ENCODE measurements around the gene ZNF831. TPM values are rescaled to one million over a fixed set of nuclear protein-coding genes. Genes with fewer than 3 reads are reported as not detected.

Gene ZNF831
- total RNA-seq, 1 donor from 2014 or later: not detected

GRCh38 chr20:59157531-59157930, 6.1 kb upstream of the ZNF831 start:
- no peak for DNase-seq (ENCODE audit: low read depth)

GRCh38 chr20:59157961-59158541, 5.6 kb upstream of the ZNF831 start:
- no peak for DNase-seq (ENCODE audit: low read depth)

GRCh38 chr20:59158673-59159072, 4.9 kb upstream of the ZNF831 start:
- no peak for DNase-seq (ENCODE audit: low read depth)

- DNase-seq (ENCODE audit: low read depth): no peak
These were observed 4.5 kb upstream of the ZNF831 start for GRCh38 chr20:59159091-59159490.

- DNase-seq (ENCODE audit: low read depth): no peak
These were observed 3.9 kb upstream of the ZNF831 start for GRCh38 chr20:59159493-59160376.

GRCh38 chr20:59160389-59161115, 3.1 kb upstream of the ZNF831 start:
- no peak for DNase-seq (ENCODE audit: low read depth)

- no peak for DNase-seq (ENCODE audit: low read depth)
These were observed 1.9 kb upstream of the ZNF831 start for GRCh38 chr20:59161721-59162120.

GRCh38 chr20:59164686-59165391, 1.2 kb downstream of the ZNF831 start:
- no peak for DNase-seq (ENCODE audit: low read depth)

GRCh38 chr20:59165396-59165795, 1.8 kb downstream of the ZNF831 start:
- DNase-seq (ENCODE audit: low read depth): no peak

- no peak for DNase-seq (ENCODE audit: low read depth)
These were observed 2.5 kb downstream of the ZNF831 start for GRCh38 chr20:59165891-59166709.

- no peak for DNase-seq (ENCODE audit: low read depth)
These were observed 7.1 kb downstream of the ZNF831 start for GRCh38 chr20:59170406-59171349.

- no peak for DNase-seq (ENCODE audit: low read depth)
These were observed 8.4 kb downstream of the ZNF831 start for GRCh38 chr20:59171986-59172385.

GRCh38 chr20:59173938-59174491, 10.4 kb downstream of the ZNF831 start:
- DNase-seq (ENCODE audit: low read depth): no peak

GRCh38 chr20:59175002-59175401, 11.4 kb downstream of the ZNF831 start:
- DNase-seq (ENCODE audit: low read depth): no peak

- no peak for DNase-seq (ENCODE audit: low read depth)
These were observed 12.2 kb downstream of the ZNF831 start for GRCh38 chr20:59175861-59176260.

- no peak for DNase-seq (ENCODE audit: low read depth)
These were observed 13.2 kb downstream of the ZNF831 start for GRCh38 chr20:59176812-59177211.

GRCh38 chr20:59177266-59178250, 13.9 kb downstream of the ZNF831 start:
- DNase-seq (ENCODE audit: low read depth): no peak

- DNase-seq (ENCODE audit: low read depth): no peak
These were observed 15.5 kb downstream of the ZNF831 start for GRCh38 chr20:59178983-59179595.

Data from renal cortical epithelial cell (primary cell).